GM12878 (cell line): ENCODE data around the gene MCC. TPM values are rescaled to one million over a fixed set of nuclear protein-coding genes. Genes with fewer than 3 reads are reported as not detected.

ENCODE experiments used
- ATAC-seq: fragments of 200-7000 bp; cut with Tn5 transposase; 3 replicates; pipeline ENCODE4 v1.9.1; 2020; ENCODE audit warnings: mild to moderate bottlenecking, moderate library complexity
- BruUV-seq: library from RNA; stranded (reverse); fragments of 400-500 nt; replicated peaks from 2 replicates; lab custom pipeline; 2021; lab: Mats Ljungman, UMichigan
- CTCF ChIA-PET: fragments of 300-600 bp; sonication (Branson Sonifier 250); formaldehyde crosslinking; extraction: SDS; loops from one replicate; lab custom pipeline; 2021; ENCODE audit warnings: inconsistent platforms; lab: Yijun Ruan, JAX
- POLR2A ChIA-PET: fragments of 350-600 bp; formaldehyde crosslinking; extraction: SDS; loops from one replicate; lab custom pipeline; 2021; ENCODE audit warnings: inconsistent platforms; lab: Charles Lee
- RAD21 ChIA-PET: fragments of 300-600 bp; sonication (Branson Sonifier 250); formaldehyde crosslinking; loops from one replicate; lab custom pipeline; 2023; ENCODE audit warnings: antibody characterized with exemption; ENCODE audit not compliant: unreplicated experiment; lab: Charles Lee
- SMC1A ChIA-PET: fragments of 300-600 bp; sonication (Branson Sonifier 250); formaldehyde crosslinking; loops from one replicate; lab custom pipeline; 2023; ENCODE audit not compliant: unreplicated experiment, uncharacterized antibody; lab: Charles Lee
- DNase-seq: peaks from one replicate; pipeline ENCODE4 v3.0.0-alpha.2; 2011; ENCODE audit warnings: low read depth, low spot score
- FAIRE-seq: peaks from 3 replicates; lab custom pipeline; 2011; peaks lifted over from hg19 to GRCh38; lab: Jason Lieb, UNC
- H2AFZ ChIP-seq: 2 replicates; pipeline ENCODE4 v1.6.0; 2011; ENCODE audit warnings: low read depth, low read length, control low read depth; ENCODE audit not compliant: control insufficient read depth
- H3K27ac ChIP-seq: 2 replicates; pipeline ENCODE4 v1.5.1; 2011; ENCODE audit warnings: control low read depth; ENCODE audit not compliant: control insufficient read depth, insufficient read depth
- H3K27me3 ChIP-seq, 2 experiments: replicated peaks in 1 of 2; 2 replicates each; pipeline versions ENCODE4 v1.6.0 to v1.6.1; 2011; ENCODE audit warnings: low read length in 1 of 2; ENCODE audit not compliant: control insufficient read depth in 2 of 2, insufficient read depth in 2 of 2
- H3K36me3 ChIP-seq, 2 experiments: 2 replicates each; pipeline ENCODE4 v1.5.1; 2011; ENCODE audit warnings: low read length in 1 of 2; ENCODE audit not compliant: control insufficient read depth in 2 of 2, insufficient read depth in 2 of 2
- H3K4me1 ChIP-seq: 2 replicates; pipeline ENCODE4 v1.6.1; 2011; ENCODE audit warnings: mild to moderate bottlenecking, low read length, moderate library complexity, mixed read lengths; ENCODE audit not compliant: control insufficient read depth, insufficient read depth
- H3K4me2 ChIP-seq: 2 replicates; pipeline ENCODE4 v1.6.0; 2011; ENCODE audit warnings: control low read depth; ENCODE audit not compliant: control insufficient read depth, insufficient read depth
- H3K4me3 ChIP-seq: fragments of 200-600 bp; sonication (generic); 2 replicates; pipeline ENCODE4 v1.5.1; 2016
- H3K79me2 ChIP-seq: 2 replicates; pipeline ENCODE4 v1.6.0; 2011; ENCODE audit warnings: low read length; ENCODE audit not compliant: control insufficient read depth, insufficient read depth
- H3K9ac ChIP-seq: 2 replicates; pipeline ENCODE4 v1.8.0; 2011; ENCODE audit warnings: low read length, control low read depth, mixed read lengths; ENCODE audit not compliant: control insufficient read depth, insufficient read depth
- H3K9me3 ChIP-seq: replicated peaks from 3 replicates; pipeline ENCODE4 v1.5.1; 2011; ENCODE audit warnings: mild to moderate bottlenecking, low read length; ENCODE audit not compliant: control insufficient read depth, insufficient read depth
- H4K20me1 ChIP-seq: 2 replicates; pipeline ENCODE4 v1.6.0; 2011; ENCODE audit not compliant: control insufficient read depth, insufficient read depth
- CHD1 ChIP-seq: IDR thresholded peaks from 2 replicates; pipeline ENCODE4 v1.6.1; 2012; ENCODE audit warnings: low read depth, low read length, improper control_type of control experiment
- E2F8 ChIP-seq: fragments of 450-650 bp; IDR thresholded peaks from 2 replicates; pipeline ENCODE4 v1.6.1; 2018; ENCODE audit warnings: mild to moderate bottlenecking, low read depth, moderate library complexity; ENCODE audit not compliant: partially characterized antibody
- PKNOX1 ChIP-seq: fragments of 450-650 bp; IDR thresholded peaks from 2 replicates; pipeline ENCODE4 v1.6.1; 2016; ENCODE audit warnings: mild to moderate bottlenecking
- SP1 ChIP-seq: IDR thresholded peaks from one replicate; pipeline ENCODE4 v1.6.1; 2011; ENCODE audit warnings: low read depth, low read length
- SPI1 ChIP-seq: IDR thresholded peaks from 2 replicates; pipeline ENCODE4 v1.6.1; 2011; ENCODE audit warnings: low read depth, mild to moderate bottlenecking, low read length, moderate library complexity, borderline replicate concordance; ENCODE audit not compliant: insufficient read depth
- WGBS: methylation state at CpG from one replicate; pipeline ENCODE4 v1.1.6; 2016; ENCODE audit warnings: low lambda C conversion rate; ENCODE audit not compliant: insufficient replicate concordance, insufficient coverage; ENCODE audit errors: missing lambda C conversion rate; 5-methylcytosine and 5-hydroxymethylcytosine counted together
- in situ Hi-C: fragments of 300-500 bp; cut with MboI; formaldehyde crosslinking; loops from 9 replicates; pipeline ENCODE4 v1.14.3; 2018; ENCODE audit warnings: mixed read lengths
- intact Hi-C: fragments of 100-400 bp; cut with micrococcal nuclease; formaldehyde crosslinking; loops from one replicate; pipeline ENCODE4 v1.14.2; 2022; ENCODE audit not compliant: unreplicated experiment
- polyA plus RNA-seq, 11 experiments: library from polyadenylated mRNA; depleted of rRNA in 4 of 11; unstranded in 6 of 11; stranded (reverse) in 5 of 11; fragments of >200 nt; fragmentation: Nextera tagmentation in 4 of 11; fragmentation: Illumina TruSeq in 1 of 11; extraction: Ambion mirVana in 4 of 11; extraction: Trizol in 1 of 11; gene quantifications; 1 replicate in 1 of 11; 2 replicates in 10 of 11; pipeline versions ENCODE4 v1.2.1 to v1.2.3, GENCODE V29; 2011 to 2016; ENCODE audit warnings: inconsistent platforms in 2 of 11, missing spikeins in 2 of 11, low read depth in 1 of 11
- total RNA-seq, 4 experiments: library from RNA; depleted of rRNA in 3 of 4; stranded (reverse); fragments of >200 nt in 3 of 4; fragmentation: Illumina TruSeq in 1 of 4; extraction: Trizol in 1 of 4; gene quantifications; 2 replicates each; pipeline versions ENCODE4 v1.2.1 to v1.2.3, GENCODE V29; 2013 to 2021

The MCC gene
- total and polyA plus RNA-seq, 10 of the 15 experiments (the other 5 are each of a cell fraction or from before 2014, with no cell fraction given), result 0.03 to 0.86 (median 0.16) TPM

- Histone ChIP-seq H3K36me3 (no peaks in the 10 kb centered on the region), H3K27me3 (peaks cover 3 to 13% of the 10 kb centered on the region in 2 experiments), H3K79me2 (no peaks in the 10 kb centered on the region), H4K20me1 (no peaks in the 10 kb centered on the region), H3K9me3 (no peaks in the 10 kb centered on the region; the same call in 2 of the 3 replicates), H3K9ac (no peak overlapping the region), H3K4me2 (peak overlapping the region; percentile 91; the same call in 1 of the 2 replicates), H3K27ac (no peak overlapping the region), H2AFZ (peak overlapping the region; percentile 64), H3K4me3 (peak overlapping the region; percentile 65; the same call in 1 of the 2 replicates), H3K4me1 (0 out of 2 replicates have a peak, but pooled peaks cover 5% of the 10 kb centered on the region)
- SMC1A ChIA-PET, result no interaction called here
- no peak for ATAC-seq
- POLR2A ChIA-PET, result no interaction called here
- in situ Hi-C loops (no loop called here), intact Hi-C loops (no loop called here)
- no peak for TF ChIP-seq E2F8
- TF ChIP-seq CHD1, result no peak
- no peak for TF ChIP-seq SP1
- TF ChIP-seq SPI1, result peak; percentile 24; the same call in 1 of the 2 replicates
- TF ChIP-seq PKNOX1, result no peak
- RAD21 ChIA-PET, result no interaction called here
- CTCF ChIA-PET, result no interaction called here
- no peak for DNase-seq
- FAIRE-seq, result no peak
- no TSS peak for BruUV-seq
- WGBS, result 6% methylated on average over 23 of the region's 23 CpGs
Measured at GRCh38 chr5:113293068-113293974, 194.9 kb downstream of the MCC start.
